HepG2 (cell line): Measurements from ENCODE around the gene CES3. TPM values are rescaled to one million over a fixed set of nuclear protein-coding genes. Genes with fewer than 3 reads are reported as not detected.

ENCODE experiments used
- GMEB1 ChIP-seq: sonication (generic); formaldehyde crosslinking; IDR thresholded peaks from 2 replicates; pipeline ENCODE4 v1.5.1; 2020; ENCODE audit warnings: missing genetic modification reagents, mild to moderate bottlenecking, borderline replicate concordance
- HBP1 ChIP-seq: IDR thresholded peaks from 2 replicates; pipeline ENCODE4 v1.6.1; 2016; ENCODE audit warnings: low read depth, control low read depth
- HNRNPLL ChIP-seq: fragments of 200-400 bp; formaldehyde crosslinking; IDR thresholded peaks from 2 replicates; pipeline ENCODE4 v1.6.1; 2017; ENCODE audit warnings: mild to moderate bottlenecking, low read depth, low read length; ENCODE audit not compliant: poor library complexity, severe bottlenecking
- KMT2B ChIP-seq: IDR thresholded peaks from 2 replicates; pipeline ENCODE4 v1.6.1; 2016; ENCODE audit warnings: missing genetic modification reagents, missing compliant biosample characterization
- MBNL3 ChIP-seq: fragments of 250-450 bp; sonication (Bioruptor Pico); conservative IDR thresholded peaks from 2 replicates; pipeline ENCODE4 v1.8.0; 2022; ENCODE audit warnings: mild to moderate bottlenecking, inconsistent platforms
- PRDM4 ChIP-seq: sonication (generic); formaldehyde crosslinking; IDR thresholded peaks from 2 replicates; pipeline ENCODE4 v1.9.0; 2021; ENCODE audit warnings: missing genetic modification reagents, borderline replicate concordance
- RELA ChIP-seq: sonication (generic); formaldehyde crosslinking; IDR thresholded peaks from 2 replicates; pipeline ENCODE4 v1.4.0; 2020; ENCODE audit warnings: missing genetic modification reagents
- RFX5 ChIP-seq: IDR thresholded peaks from 2 replicates; pipeline ENCODE4 v1.6.1; 2011; ENCODE audit warnings: low read depth, low read length, improper control_type of control experiment
- SRF ChIP-seq: IDR thresholded peaks from 2 replicates; pipeline ENCODE4 v1.6.1; 2011; ENCODE audit warnings: mild to moderate bottlenecking, low read depth, low read length, moderate library complexity
- TFDP1 ChIP-seq: IDR thresholded peaks from 2 replicates; pipeline ENCODE4 v1.6.1; 2016; ENCODE audit warnings: missing compliant biosample characterization, missing genetic modification reagents, borderline replicate concordance
- ZBED4 ChIP-seq: sonication (generic); formaldehyde crosslinking; IDR thresholded peaks from 2 replicates; pipeline ENCODE4 v1.4.0; 2020; ENCODE audit warnings: missing genetic modification reagents, borderline replicate concordance
- ZMAT5 ChIP-seq: sonication (generic); formaldehyde crosslinking; IDR thresholded peaks from 2 replicates; pipeline ENCODE4 v1.5.0; 2020; ENCODE audit warnings: mild to moderate bottlenecking, low read depth, missing genetic modification reagents, borderline replicate concordance
- ZMYM3 ChIP-seq: sonication (generic); formaldehyde crosslinking; IDR thresholded peaks from 2 replicates; pipeline ENCODE4 v1.5.1; 2020; ENCODE audit warnings: mild to moderate bottlenecking, missing genetic modification reagents
- ZNF274 ChIP-seq: sonication (generic); formaldehyde crosslinking; IDR thresholded peaks from 2 replicates; pipeline ENCODE4 v1.5.1; 2020; ENCODE audit warnings: mild to moderate bottlenecking, missing genetic modification reagents
- ZNF607 ChIP-seq: sonication (generic); formaldehyde crosslinking; IDR thresholded peaks from 2 replicates; pipeline ENCODE4 v1.5.1; 2020; ENCODE audit warnings: missing genetic modification reagents, mild to moderate bottlenecking, borderline replicate concordance
- ZNF652 ChIP-seq: IDR thresholded peaks from 2 replicates; pipeline ENCODE4 v1.6.1; 2016; ENCODE audit warnings: low read depth, borderline replicate concordance
- ZNF891 ChIP-seq: sonication (generic); formaldehyde crosslinking; IDR thresholded peaks from 2 replicates; pipeline ENCODE4 v1.5.0; 2020; ENCODE audit warnings: mild to moderate bottlenecking, missing genetic modification reagents
- polyA plus RNA-seq, 8 experiments: library from polyadenylated mRNA; depleted of rRNA in 3 of 8; stranded (reverse) in 7 of 8; unstranded in 1 of 8; fragments of >200 nt; fragmentation: Illumina TruSeq in 4 of 8; extraction: Trizol in 4 of 8; gene quantifications; 2 replicates each; pipeline versions ENCODE4 v1.2.1 to v1.2.3, GENCODE V29; 2011 to 2016; ENCODE audit warnings: low read depth in 4 of 8, missing spikeins in 1 of 8, mixed read lengths in 1 of 8; ENCODE audit not compliant: insufficient read depth in 1 of 8
- total RNA-seq, 5 experiments: library from RNA; depleted of rRNA; stranded (reverse); fragments of >200 nt; fragmentation: Illumina TruSeq; extraction: Trizol; gene quantifications; 2 replicates each; pipeline ENCODE4 v1.2.3, GENCODE V29; 2016; ENCODE audit warnings: low read depth in 1 of 5

Gene CES3
- total and polyA plus RNA-seq, 2 of the 13 experiments (the other 11 are each of a cell fraction or from before 2014, with no cell fraction given) = 6.6 to 17.4 TPM

- no peak for TF ChIP-seq PRDM4 (CRISPR knock-in tag)
- TF ChIP-seq ZNF891 (CRISPR knock-in tag) = peak; percentile 99
- no peak for TF ChIP-seq MBNL3 (CRISPR knock-in tag)
- TF ChIP-seq RELA (CRISPR knock-in tag) = peak; percentile 39; the same call in 1 of the 2 replicates
- peak; percentile 87 for TF ChIP-seq ZMYM3 (CRISPR knock-in tag)
- peak; percentile 77; the same call in 1 of the 2 replicates for TF ChIP-seq ZNF274 (CRISPR knock-in tag)
- TF ChIP-seq GMEB1 (CRISPR knock-in tag) = peak; percentile 81
- TF ChIP-seq HBP1 (CRISPR knock-in tag) = peak; percentile 92; the same call in 1 of the 2 replicates
- peak; percentile 76 for TF ChIP-seq HNRNPLL
- no peak for TF ChIP-seq ZMAT5 (CRISPR knock-in tag)
- peak; percentile 82 for TF ChIP-seq ZBED4 (CRISPR knock-in tag)
- no peak for TF ChIP-seq SRF
- no peak for TF ChIP-seq RFX5
- TF ChIP-seq TFDP1 (CRISPR knock-in tag) = peak; percentile 81; the same call in 1 of the 2 replicates
- peak; percentile 77; the same call in 1 of the 2 replicates for TF ChIP-seq ZNF607 (CRISPR knock-in tag)
- TF ChIP-seq ZNF652 = peak; percentile 34; the same call in 1 of the 2 replicates
- TF ChIP-seq KMT2B = peak; percentile 97
Measured at GRCh38 chr16:66934138-66934838, 26.8 kb upstream of the CES3 start, which contains the start of gene CIAO2B (continued).
